Measurements from ENCODE around the gene GYPE. TPM values are rescaled to one million over a fixed set of nuclear protein-coding genes. Genes with fewer than 3 reads are reported as not detected.

Gene GYPE
- total RNA-seq, 1 donor from 2014 or later = 0.75 TPM

Other genes with a start within 250 kb of the GYPE start
- 0.07 TPM in 1 of 2 replicates, not detected in the other for gene FREM3, start 204.9 kb downstream of the GYPE start, total RNA-seq
- gene GYPB, start 113.8 kb upstream of the GYPE start, total RNA-seq = not detected in 2 replicates
- gene GYPA, start 235.2 kb upstream of the GYPE start, total RNA-seq = not detected in 2 replicates

Measured in kidney epithelial cell (primary cell).